ENCODE data around the gene BBS4.

DNA sequence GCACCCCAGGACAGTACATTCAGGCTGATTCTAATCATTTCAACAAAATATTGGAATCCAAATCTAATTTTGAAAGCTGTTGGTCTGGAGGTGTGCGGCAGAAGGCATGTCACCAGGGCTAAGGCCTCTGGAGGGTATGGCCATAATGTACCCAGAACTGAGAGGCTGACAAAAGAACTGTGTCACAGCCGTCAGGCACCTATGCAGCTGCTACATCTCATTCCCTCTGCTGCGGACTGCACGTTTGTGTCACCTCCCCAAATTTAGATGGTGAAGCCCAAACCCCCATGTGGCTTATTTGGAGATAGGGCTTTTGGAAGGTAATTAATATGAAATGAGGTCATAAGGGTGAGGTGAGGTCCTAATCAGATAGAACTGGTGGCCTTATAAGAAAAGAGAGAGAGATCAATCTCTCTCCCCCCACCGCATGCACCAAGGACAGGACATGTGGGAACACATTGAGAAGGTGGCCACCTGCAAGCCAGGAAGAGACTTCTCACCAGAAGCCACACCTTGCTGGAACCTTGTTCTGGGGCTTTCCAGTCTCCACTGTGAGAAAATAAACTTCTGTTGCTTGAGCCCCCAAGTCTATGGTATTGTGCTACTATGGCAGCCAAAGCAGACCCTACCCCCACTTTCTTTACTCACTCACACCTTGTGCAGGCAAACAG, 74.7 kb downstream of the BBS4 start:
- TF ChIP-seq, protein P1, sequence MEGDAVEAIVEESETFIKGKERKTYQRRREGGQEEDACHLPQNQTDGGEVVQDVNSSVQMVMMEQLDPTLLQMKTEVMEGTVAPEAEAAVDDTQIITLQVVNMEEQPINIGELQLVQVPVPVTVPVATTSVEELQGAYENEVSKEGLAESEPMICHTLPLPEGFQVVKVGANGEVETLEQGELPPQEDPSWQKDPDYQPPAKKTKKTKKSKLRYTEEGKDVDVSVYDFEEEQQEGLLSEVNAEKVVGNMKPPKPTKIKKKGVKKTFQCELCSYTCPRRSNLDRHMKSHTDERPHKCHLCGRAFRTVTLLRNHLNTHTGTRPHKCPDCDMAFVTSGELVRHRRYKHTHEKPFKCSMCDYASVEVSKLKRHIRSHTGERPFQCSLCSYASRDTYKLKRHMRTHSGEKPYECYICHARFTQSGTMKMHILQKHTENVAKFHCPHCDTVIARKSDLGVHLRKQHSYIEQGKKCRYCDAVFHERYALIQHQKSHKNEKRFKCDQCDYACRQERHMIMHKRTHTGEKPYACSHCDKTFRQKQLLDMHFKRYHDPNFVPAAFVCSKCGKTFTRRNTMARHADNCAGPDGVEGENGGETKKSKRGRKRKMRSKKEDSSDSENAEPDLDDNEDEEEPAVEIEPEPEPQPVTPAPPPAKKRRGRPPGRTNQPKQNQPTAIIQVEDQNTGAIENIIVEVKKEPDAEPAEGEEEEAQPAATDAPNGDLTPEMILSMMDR (conservative IDR thresholded peaks at IDR 0.05), result no peak
- no peak for TF ChIP-seq ZFX (IDR thresholded peaks at IDR 0.05)

Data from C4-2B (cell line).